HT-29 (cell line): ENCODE data around the gene TOMM40L. TPM values are rescaled to one million over a fixed set of nuclear protein-coding genes. Genes with fewer than 3 reads are reported as not detected.
"Not testable (repeated sequence)": the region's sequence is repeated elsewhere in the genome, so short reads cannot be mapped to it uniquely, and the experiment has no call there.

Experiments used
- DNase-seq: peaks from one replicate; pipeline ENCODE4 v3.0.0-alpha.2; 2015; ENCODE audit warnings: low spot score
- total RNA-seq: library from RNA; depleted of rRNA; stranded (reverse); fragments of >200 nt; shearing (Covaris generic); gene quantifications from 2 replicates; pipeline ENCODE4 v1.2.3, GENCODE V29; 2014; rRNA removed

TOMM40L gene
- total RNA-seq, 1 experiment from 2014 or later, result 3.5 TPM

- not testable (repeated sequence) for DNase-seq
Observed at GRCh38 chr1:161255955-161256520, 30.2 kb downstream of the TOMM40L start.

GRCh38 chr1:161257109-161257508, 31.2 kb downstream of the TOMM40L start:
- DNase-seq, result not testable (repeated sequence)

GRCh38 chr1:161258439-161259344, 32.8 kb downstream of the TOMM40L start, which contains the start of gene PCP4L1:
Gene PCP4L1, plus strand, starts transcription at chr1:161258745. Its CDS starts 230 bp downstream, at chr1:161258975.
- DNase-seq, result no peak

- no peak for DNase-seq
Observed at GRCh38 chr1:161259345-161259702, 33.5 kb downstream of the TOMM40L start.

- no peak for DNase-seq
Observed at GRCh38 chr1:161259765-161260164, 33.9 kb downstream of the TOMM40L start.

- no peak for DNase-seq
Observed at GRCh38 chr1:161260376-161261260, 34.8 kb downstream of the TOMM40L start.

- no peak for DNase-seq
Observed at GRCh38 chr1:161261261-161262235, 35.7 kb downstream of the TOMM40L start.

GRCh38 chr1:161265305-161265704, 39.4 kb downstream of the TOMM40L start:
- no peak for DNase-seq

- DNase-seq, result no peak
Observed at GRCh38 chr1:161266202-161266601, 40.3 kb downstream of the TOMM40L start.

GRCh38 chr1:161266836-161267235, 41.0 kb downstream of the TOMM40L start:
- no peak for DNase-seq

GRCh38 chr1:161267321-161267720, 41.5 kb downstream of the TOMM40L start:
- no peak for DNase-seq

- DNase-seq, result no peak
Observed at GRCh38 chr1:161273402-161273801, 47.5 kb downstream of the TOMM40L start.

- DNase-seq, result no peak
Observed at GRCh38 chr1:161274874-161275273, 49.0 kb downstream of the TOMM40L start.

Other genes with a start within 250 kb of the TOMM40L start
- 128 and 154 TPM in 2 replicates for gene F11R, start 204.9 kb upstream of the TOMM40L start, total RNA-seq
- gene TSTD1, start 187.1 kb upstream of the TOMM40L start, total RNA-seq, result 121 and 139 TPM in 2 replicates
- gene USF1, start 180.1 kb upstream of the TOMM40L start, total RNA-seq, result 78.4 and 79.3 TPM in 2 replicates
- gene ARHGAP30, start 156.2 kb upstream of the TOMM40L start, total RNA-seq, result 0.58 and 0.86 TPM in 2 replicates
- gene NECTIN4, start 136.5 kb upstream of the TOMM40L start, total RNA-seq, result 8.6 and 10.4 TPM in 2 replicates
- 3.8 and 5.5 TPM in 2 replicates for gene KLHDC9, start 127.7 kb upstream of the TOMM40L start, total RNA-seq
- 67.7 and 70.5 TPM in 2 replicates for gene PFDN2, start 108.0 kb upstream of the TOMM40L start, total RNA-seq
- gene NIT1, start 108.0 kb upstream of the TOMM40L start, total RNA-seq, result 25.1 and 30.8 TPM in 2 replicates
- 36.6 and 40.8 TPM in 2 replicates for gene DEDD, start 93.4 kb upstream of the TOMM40L start, total RNA-seq
- gene UFC1, start 72.1 kb upstream of the TOMM40L start, total RNA-seq, result 66.4 and 81.3 TPM in 2 replicates
- gene USP21, start 66.6 kb upstream of the TOMM40L start, total RNA-seq, result 20.8 and 24.6 TPM in 2 replicates
- gene PPOX, start 59.6 kb upstream of the TOMM40L start, total RNA-seq, result 11.7 and 14.3 TPM in 2 replicates
- 57.5 and 70.7 TPM in 2 replicates for gene B4GALT3, start 48.6 kb upstream of the TOMM40L start, total RNA-seq
- not detected in 2 replicates for gene ADAMTS4, start 27.0 kb upstream of the TOMM40L start, total RNA-seq
- gene NDUFS2, start 23.7 kb upstream of the TOMM40L start, total RNA-seq, result 90.6 and 122 TPM in 2 replicates
- not detected in 2 replicates for gene FCER1G, start 10.8 kb upstream of the TOMM40L start, total RNA-seq
- gene APOA2, start 2.4 kb upstream of the TOMM40L start, total RNA-seq, result 0.52 TPM in 1 of 2 replicates, not detected in the other
- not detected in 2 replicates for gene NR1I3, start 12.1 kb downstream of the TOMM40L start, total RNA-seq
- gene PCP4L1, start 32.7 kb downstream of the TOMM40L start, total RNA-seq, result not detected in 2 replicates
- 0.16 and 0.41 TPM in 2 replicates for gene MPZ, start 83.9 kb downstream of the TOMM40L start, total RNA-seq
- gene SDHC, start 88.3 kb downstream of the TOMM40L start, total RNA-seq, result 16.6 and 17.1 TPM in 2 replicates
- gene CFAP126, start 141.8 kb downstream of the TOMM40L start, total RNA-seq, result not detected in 2 replicates